Dendritic cell treated with granulocyte-macrophage colony-stimulating factor and Interleukin-4, amounts not matched to agents 40 ng/mL and 50 ng/mL, for 4 days (primary cell): ENCODE measurements around the gene EVA1C.
"Not testable (repeated sequence)": the region's sequence is repeated elsewhere in the genome, so short reads cannot be mapped to it uniquely, and the experiment has no call there.

Source experiments
- H3K27ac Mint-ChIP-seq: one replicate; pipeline ENCODE4 v1.8.0; 2022; ENCODE audit warnings: mild to moderate bottlenecking, mixed read lengths
- H3K27me3 Mint-ChIP-seq: one replicate; pipeline ENCODE4 v1.8.0; 2022; ENCODE audit warnings: mild to moderate bottlenecking, mixed read lengths
- H3K36me3 Mint-ChIP-seq: one replicate; pipeline ENCODE4 v1.8.0; 2022; ENCODE audit warnings: low read depth, mixed read lengths
- H3K4me1 Mint-ChIP-seq: one replicate; pipeline ENCODE4 v1.8.0; 2022; ENCODE audit warnings: low read depth, mixed read lengths
- H3K4me3 Mint-ChIP-seq: one replicate; pipeline ENCODE4 v1.8.0; 2022; ENCODE audit warnings: mild to moderate bottlenecking, moderate library complexity, mixed read lengths
- H3K9me3 Mint-ChIP-seq: one replicate; pipeline ENCODE4 v1.8.0; 2022; ENCODE audit warnings: mixed read lengths
- intact Hi-C: fragments of 100-400 bp; cut with micrococcal nuclease; formaldehyde crosslinking; loops from one replicate; pipeline ENCODE4 v1.15.0; 2022

EVA1C gene

DNA sequence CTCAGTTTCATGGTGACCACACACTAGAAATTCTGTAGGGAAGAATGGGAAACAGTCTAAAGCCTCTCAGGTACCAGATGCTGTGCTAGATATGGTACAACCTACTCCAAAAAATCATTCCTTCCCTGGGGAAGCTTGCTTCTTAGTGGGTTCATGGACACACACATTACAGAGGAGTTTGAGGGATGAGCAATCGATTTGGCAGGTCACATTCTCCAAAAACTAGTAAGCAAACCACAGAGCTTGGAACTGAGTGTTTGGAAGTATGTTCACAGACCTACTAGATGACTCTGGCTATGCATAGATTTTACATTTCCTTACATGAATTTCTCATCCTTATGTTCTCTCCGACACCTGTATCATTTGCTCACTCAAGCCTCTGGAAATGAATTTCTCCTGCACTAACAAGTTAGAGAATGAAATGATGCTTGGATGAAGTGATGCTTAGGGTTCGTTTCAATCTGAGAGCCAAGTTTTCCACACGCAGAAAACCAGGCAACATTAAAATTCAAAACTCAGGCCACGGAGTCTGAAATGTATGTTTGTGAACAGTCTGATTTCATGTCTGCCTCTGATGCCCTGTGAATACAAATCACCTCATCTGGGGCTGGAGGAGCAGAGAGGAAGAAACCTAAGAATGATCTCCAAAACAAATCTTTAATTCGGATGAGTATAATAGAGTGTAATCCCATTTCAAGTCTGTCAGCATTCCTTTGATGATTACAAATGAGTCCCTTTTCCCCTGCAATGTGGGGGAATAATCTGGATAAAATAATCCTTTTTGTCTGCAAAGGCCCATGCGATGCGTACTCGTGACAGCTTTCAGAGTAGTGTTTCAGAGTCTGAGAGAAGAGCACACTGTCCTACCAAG, 11.0 kb downstream of the EVA1C start:
- Mint-ChIP-seq H3K27ac (no peak overlapping the region), H3K9me3 (peaks cover 9% of the 10 kb centered on the region), H3K4me1 (no peaks in the 10 kb centered on the region), H3K4me3 (no peak overlapping the region), H3K36me3 (no peaks in the 10 kb centered on the region), H3K27me3 (no peaks in the 10 kb centered on the region)
- intact Hi-C loops, result no loop called here

DNA sequence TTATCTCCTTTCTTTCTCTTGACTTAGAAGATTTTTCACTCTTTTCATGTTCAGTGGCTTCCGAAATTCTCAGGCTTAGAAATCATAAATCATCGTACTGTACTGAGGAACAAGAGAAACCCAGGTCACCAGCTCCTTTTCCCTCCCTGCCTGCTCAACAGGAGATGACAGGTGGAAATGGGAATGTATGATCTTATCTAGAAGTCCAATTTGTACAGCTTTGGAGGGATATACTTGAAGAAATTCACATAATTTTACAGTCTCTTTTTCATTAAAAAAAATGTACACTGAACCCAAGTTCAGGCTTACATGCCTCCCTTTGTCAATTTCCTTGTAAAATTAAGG, 11.7 kb downstream of the EVA1C start:
- Mint-ChIP-seq H3K9me3 (peaks cover 9% of the 10 kb centered on the region), H3K4me3 (no peak overlapping the region), H3K4me1 (no peaks in the 10 kb centered on the region), H3K27me3 (no peaks in the 10 kb centered on the region), H3K36me3 (no peaks in the 10 kb centered on the region), H3K27ac (no peak overlapping the region)
- intact Hi-C loops, result no loop called here

DNA sequence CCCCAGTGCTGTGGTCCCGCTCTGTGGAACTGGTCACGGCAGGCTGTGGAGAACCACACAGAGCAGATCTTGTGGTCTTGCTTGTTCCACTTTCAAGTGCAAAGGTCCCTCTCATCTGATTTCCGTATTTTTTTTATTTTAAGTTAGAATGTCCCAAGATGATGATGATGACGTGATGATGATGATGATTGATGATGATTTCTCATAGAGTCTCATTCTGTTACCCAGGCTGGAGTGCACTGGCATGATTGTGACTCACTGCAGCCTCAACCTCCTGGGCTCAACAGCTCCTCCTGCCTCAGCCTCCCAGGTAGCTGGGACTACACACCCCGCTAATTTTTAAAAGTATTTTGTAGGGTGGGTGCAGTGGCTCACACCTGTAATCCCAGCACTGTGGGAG, 12.2 kb downstream of the EVA1C start:
- Mint-ChIP-seq H3K27me3 (no peaks in the 10 kb centered on the region), H3K27ac (no peak overlapping the region), H3K4me1 (no peaks in the 10 kb centered on the region), H3K36me3 (no peaks in the 10 kb centered on the region), H3K4me3 (no peak overlapping the region), H3K9me3 (peaks cover 9% of the 10 kb centered on the region)
- intact Hi-C loops, result no loop called here

DNA sequence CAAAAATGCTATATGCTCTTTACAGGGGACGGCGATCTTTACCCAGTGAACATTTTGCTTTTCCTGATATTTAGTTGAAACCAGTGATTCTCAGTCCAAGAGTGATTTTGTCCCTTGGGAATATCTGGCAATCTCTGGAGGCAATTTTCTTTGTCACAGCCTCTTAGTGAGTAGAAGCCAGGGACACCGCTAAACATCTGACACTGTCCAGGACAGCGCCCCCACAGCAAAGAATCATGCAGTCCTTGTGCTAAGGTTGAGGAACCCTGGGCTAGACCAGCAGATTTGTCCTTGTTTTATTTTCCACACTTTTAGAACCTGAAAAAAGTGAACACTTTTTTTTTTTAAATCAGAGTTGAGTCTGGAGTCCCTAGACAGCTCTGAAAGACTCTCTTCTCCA, 13.1 kb downstream of the EVA1C start:
- H3K36me3 Mint-ChIP-seq, result no peaks in the 10 kb centered on the region
- H3K4me3 Mint-ChIP-seq, result no peak overlapping the region
- intact Hi-C loops, result no loop called here

DNA sequence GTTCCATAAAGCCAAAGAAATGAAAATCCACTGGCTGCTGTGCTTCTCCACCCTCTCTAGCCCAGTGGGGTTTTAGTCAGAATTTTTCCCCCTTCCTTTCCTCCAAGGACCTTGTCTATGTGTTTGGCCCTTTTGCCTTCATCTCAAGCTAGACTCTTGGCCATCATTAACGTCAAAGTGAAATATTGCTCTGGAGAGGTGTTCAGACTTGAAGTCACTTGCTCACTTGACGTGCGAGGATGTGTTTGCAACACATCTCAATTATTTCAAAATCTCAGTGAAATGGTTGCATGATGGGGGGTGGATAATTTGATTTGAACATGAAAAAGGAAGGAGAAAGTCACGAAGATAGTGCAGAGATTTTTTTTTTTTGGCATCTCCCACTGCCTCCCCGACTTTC, 13.6 kb downstream of the EVA1C start:
- no peak overlapping the region for H3K27ac Mint-ChIP-seq
- intact Hi-C loops, result no loop called here
- H3K36me3 Mint-ChIP-seq, result no peaks in the 10 kb centered on the region
- no peaks in the 10 kb centered on the region for H3K4me1 Mint-ChIP-seq
- H3K27me3 Mint-ChIP-seq, result no peaks in the 10 kb centered on the region
- peaks cover 9% of the 10 kb centered on the region for H3K9me3 Mint-ChIP-seq
- H3K4me3 Mint-ChIP-seq, result no peak overlapping the region

More for the DNA sequence above, 13.1 kb downstream of the EVA1C start:
- H3K27ac Mint-ChIP-seq, result no peak overlapping the region
- no peaks in the 10 kb centered on the region for H3K27me3 Mint-ChIP-seq
- H3K9me3 Mint-ChIP-seq, result peaks cover 9% of the 10 kb centered on the region
- no peaks in the 10 kb centered on the region for H3K4me1 Mint-ChIP-seq

DNA sequence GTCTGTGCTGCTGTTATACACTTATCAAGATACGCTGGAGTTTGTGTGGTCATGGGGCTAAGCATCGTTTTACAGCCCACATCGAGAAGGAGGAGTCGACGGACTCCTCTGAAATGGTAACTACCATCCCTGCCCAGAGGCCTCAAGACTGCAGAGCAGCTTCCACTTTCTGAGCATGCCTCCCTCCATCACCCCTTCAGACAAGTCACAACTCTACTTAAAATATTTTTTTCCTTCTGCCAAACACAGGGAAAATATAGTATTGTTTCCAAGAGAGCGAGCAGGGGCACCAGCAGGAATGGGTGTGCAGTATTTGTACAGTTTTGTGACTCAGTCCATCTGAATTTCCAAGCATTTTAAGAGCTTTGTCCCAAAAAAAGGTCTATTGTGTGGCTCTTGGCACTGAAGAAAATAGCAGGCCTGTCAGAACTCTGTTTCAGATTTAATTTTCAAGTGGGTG, 14.1 kb downstream of the EVA1C start:
- Mint-ChIP-seq H3K27ac (no peak overlapping the region), H3K9me3 (peaks cover 9% of the 10 kb centered on the region), H3K4me1 (no peaks in the 10 kb centered on the region), H3K36me3 (no peaks in the 10 kb centered on the region), H3K4me3 (no peak overlapping the region), H3K27me3 (no peaks in the 10 kb centered on the region)
- intact Hi-C loops, result no loop called here

DNA sequence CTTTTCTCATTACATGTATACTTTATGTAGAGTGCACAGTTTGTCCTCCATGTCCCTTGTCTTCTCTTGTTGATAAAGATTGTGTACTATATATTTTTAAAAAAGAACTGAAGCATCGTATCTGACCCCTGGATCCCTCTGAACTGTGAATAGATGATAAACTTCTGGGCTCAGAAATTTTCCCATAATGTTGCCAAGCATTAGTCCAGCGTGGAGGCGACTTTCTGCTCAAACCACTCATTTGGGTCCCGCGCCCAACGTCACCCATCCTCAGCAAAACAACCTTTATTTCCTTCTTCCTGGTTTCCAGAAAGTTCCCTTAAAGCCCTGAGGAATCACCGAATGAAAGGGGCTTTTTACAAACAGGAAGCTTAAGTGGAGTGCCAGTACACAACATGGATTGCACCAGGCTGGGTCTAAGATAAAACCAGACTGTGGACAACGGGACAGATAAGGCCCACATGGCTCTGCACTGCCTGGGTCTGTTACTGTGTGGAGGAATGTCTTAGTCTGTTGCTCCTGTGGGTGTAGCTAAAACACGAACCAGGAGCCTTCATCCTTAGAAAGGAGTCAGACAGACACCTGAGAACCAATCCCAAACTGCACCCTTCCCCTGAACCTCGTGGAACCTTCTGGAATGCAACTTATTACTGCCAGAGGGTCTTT, 15.6 kb downstream of the EVA1C start:
- H3K4me1 Mint-ChIP-seq, result no peaks in the 10 kb centered on the region
- H3K27ac Mint-ChIP-seq, result no peak overlapping the region
- H3K4me3 Mint-ChIP-seq, result no peak overlapping the region
- intact Hi-C loops, result no loop called here
- no peaks in the 10 kb centered on the region for H3K9me3 Mint-ChIP-seq
- no peaks in the 10 kb centered on the region for H3K27me3 Mint-ChIP-seq
- no peaks in the 10 kb centered on the region for H3K36me3 Mint-ChIP-seq

DNA sequence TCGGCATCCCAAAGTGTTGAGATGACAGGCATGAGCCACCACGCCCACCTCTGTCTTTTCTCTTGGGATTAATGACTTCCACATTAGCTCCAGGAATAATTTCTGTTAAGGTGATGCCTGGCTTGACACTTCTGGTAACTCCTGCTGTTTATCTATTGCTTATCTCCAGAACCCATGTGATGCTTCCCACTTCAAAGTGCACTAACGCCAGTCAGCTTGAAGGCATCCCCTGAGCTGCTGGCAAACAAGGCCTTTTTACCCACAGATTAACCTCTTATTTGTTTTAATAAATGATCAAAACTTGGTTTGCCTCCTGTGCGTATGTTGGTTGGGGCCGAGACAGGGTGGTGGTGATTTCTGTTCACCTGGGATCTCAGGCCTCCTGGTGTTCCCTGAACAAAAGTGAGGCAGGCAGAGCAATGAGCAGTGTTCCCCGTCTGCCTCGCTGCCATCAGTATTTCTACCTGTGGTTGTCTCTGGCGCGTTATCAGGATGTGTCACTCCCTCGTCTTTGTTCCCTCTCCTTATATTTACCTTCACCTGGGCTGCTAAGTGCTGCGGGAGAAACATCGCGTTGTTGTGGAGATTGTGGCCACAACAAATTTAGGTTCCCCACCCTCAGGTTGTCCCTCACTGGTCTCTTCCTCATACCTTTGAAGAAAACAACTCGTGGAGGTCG, 20.6 kb downstream of the EVA1C start:
- H3K36me3 Mint-ChIP-seq, H3K4me3 Mint-ChIP-seq, H3K4me1 Mint-ChIP-seq, H3K9me3 Mint-ChIP-seq, H3K27ac Mint-ChIP-seq, H3K27me3 Mint-ChIP-seq, intact Hi-C loops: not testable (repeated sequence)

DNA sequence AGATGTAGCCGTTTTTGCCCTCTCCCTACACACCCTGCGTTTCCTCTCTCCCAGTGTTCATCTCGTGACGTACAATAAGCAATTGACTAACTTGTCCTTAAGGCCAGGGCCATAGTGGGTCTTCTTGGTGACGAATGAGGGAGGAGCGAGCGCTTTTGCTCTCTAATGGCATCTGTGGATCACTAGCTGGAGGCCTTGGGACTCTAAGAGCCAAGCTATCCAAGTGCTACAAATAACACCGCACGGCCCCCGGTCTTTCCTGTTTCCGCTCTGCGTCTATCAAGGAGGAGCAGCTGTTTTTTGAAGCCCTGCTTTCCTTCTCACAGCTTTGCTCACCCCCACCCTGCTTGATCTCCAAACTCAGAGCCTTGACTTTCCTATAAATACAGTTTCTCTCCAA, 25.2 kb downstream of the EVA1C start:
- Mint-ChIP-seq H3K9me3 (no peaks in the 10 kb centered on the region), H3K4me3 (no peak overlapping the region), H3K27me3 (peaks cover 5% of the 10 kb centered on the region), H3K36me3 (no peaks in the 10 kb centered on the region), H3K4me1 (peaks cover 9% of the 10 kb centered on the region), H3K27ac (no peak overlapping the region)
- intact Hi-C loops, result no loop called here

DNA sequence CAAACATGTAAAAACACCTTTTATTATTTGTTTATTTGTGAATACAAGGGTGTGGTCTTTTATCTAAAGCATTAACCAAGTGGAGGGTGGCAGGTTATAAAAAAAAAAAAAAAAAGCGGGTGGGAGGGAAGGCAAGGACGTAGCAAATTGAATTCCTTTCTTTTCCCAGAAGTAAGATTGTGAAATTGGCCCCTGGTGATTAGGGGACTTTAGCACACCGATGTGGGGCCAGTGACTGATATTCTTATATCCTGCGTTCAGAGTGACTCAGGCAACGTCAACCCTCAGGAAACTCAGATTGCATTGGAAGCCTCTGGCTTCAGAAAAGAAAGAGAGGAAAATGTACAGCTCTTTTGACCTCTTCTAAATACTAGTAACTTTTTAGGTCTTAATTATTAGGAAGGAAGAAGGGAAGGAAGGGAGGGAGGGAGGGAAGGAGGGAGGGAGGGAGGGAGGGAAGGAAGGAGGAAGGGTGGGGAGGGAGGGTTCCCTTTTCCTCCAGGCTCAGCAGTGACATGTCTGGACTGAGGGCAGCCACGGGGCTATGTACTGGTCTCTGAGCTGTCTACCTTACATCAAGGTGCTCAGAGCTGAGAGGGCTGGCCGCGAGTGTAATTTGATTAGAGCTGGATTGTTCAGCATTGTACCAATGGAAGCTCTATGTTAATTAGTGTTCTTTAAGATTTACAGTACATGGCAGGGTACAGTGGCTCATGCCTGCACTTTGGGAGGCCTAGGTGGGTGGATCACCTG, 30.2 kb downstream of the EVA1C start:
- H3K4me1 Mint-ChIP-seq, result peaks cover 2% of the 10 kb centered on the region
- H3K36me3 Mint-ChIP-seq, result peaks cover 7% of the 10 kb centered on the region

DNA sequence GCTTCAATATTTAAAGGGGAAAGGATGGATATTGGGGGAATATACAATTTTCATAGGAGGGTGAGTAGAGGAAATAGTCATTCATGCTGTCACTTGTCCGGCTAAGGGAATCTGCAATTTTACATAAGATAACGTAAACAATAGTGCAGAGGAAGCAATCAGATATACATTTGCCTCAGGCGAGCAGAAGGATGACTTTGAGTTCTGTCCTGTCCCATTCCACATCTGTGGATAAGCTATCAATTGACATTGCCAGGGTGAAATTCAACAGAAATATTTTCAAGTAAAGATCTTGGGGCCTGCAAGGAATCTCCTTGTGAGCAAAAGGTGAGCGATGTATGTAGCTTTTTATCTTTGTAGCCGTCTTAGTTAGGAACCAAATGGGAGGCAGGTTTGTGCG, 32.6 kb downstream of the EVA1C start:
- Mint-ChIP-seq H3K9me3 (peaks cover 13% of the 10 kb centered on the region), H3K36me3 (peaks cover 7% of the 10 kb centered on the region), H3K27me3 (no peaks in the 10 kb centered on the region), H3K4me3 (no peak overlapping the region), H3K4me1 (no peaks in the 10 kb centered on the region), H3K27ac (no peak overlapping the region)
- intact Hi-C loops, result no loop called here

More for the DNA sequence above, 30.2 kb downstream of the EVA1C start:
- intact Hi-C loops, result no loop called here
- H3K4me3 Mint-ChIP-seq, result no peak overlapping the region
- H3K27me3 Mint-ChIP-seq, result no peaks in the 10 kb centered on the region
- H3K9me3 Mint-ChIP-seq, result peaks cover 13% of the 10 kb centered on the region
- no peak overlapping the region for H3K27ac Mint-ChIP-seq

DNA sequence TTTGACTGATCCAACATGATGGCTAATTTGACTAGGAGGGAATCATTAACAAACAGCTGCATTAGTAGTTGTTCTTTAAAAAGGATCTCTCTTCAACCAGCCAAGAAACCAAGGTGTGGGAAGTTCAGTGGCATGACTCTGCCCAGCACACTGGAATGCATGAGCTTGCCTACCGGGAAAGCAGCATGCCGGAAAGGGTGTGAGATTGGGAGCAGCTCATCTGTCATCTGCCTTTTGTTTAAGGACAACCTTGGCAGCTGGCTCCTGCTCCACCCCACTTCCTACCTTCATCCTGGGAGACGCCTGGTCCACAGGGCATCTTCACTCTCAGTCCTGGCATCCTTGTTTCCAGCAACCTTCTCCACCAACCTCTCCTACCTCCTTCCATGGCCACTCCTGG, 33.9 kb downstream of the EVA1C start:
- H3K27me3 Mint-ChIP-seq, H3K4me3 Mint-ChIP-seq, H3K27ac Mint-ChIP-seq, H3K4me1 Mint-ChIP-seq, intact Hi-C loops, H3K36me3 Mint-ChIP-seq: not testable (repeated sequence)
- H3K9me3 Mint-ChIP-seq, result peaks cover 13% of the 10 kb centered on the region

DNA sequence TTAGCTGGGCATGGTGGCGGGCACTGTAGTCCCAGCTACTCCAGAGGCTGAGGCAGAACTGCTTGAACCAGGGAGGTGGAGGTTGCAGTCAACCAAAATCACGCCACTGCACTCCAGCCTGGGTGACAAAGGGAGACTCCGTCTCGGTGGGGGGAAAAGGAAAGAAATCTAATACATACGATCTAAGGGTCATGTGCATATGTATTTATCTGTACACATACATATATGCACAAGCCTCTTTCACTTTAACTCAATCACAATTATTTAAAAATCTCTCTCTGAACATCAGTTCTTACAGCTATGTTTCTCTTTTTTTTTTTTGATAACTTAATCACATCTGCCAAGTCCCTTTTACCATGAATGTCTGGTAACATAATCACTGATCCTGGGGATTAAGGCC, 34.7 kb downstream of the EVA1C start:
- Mint-ChIP-seq H3K4me3 (no peak overlapping the region), H3K27ac (no peak overlapping the region), H3K27me3 (no peaks in the 10 kb centered on the region), H3K4me1 (no peaks in the 10 kb centered on the region), H3K36me3 (peaks cover 7% of the 10 kb centered on the region), H3K9me3 (peaks cover 13% of the 10 kb centered on the region)
- intact Hi-C loops, result no loop called here
